ENCODE data around the gene RBP2.

GRCh38 chr3:139449566-139449965 is 26.8 kb downstream of the RBP2 start:
- TF ChIP-seq EZH2 (IDR thresholded peaks at IDR 0.05; ENCODE audit: insufficient read depth, poor library complexity, severe bottlenecking) (no peak), EZH2phosphoT487 (IDR thresholded peaks at IDR 0.05; ENCODE audit: insufficient read depth, low read depth) (no peak)
